C4-2B (cell line): ENCODE results near the gene GBF1.

ENCODE experiments used
- H3K27ac ChIP-seq: fragments of 450-650 bp; 2 replicates; pipeline ENCODE4 v1.5.1; 2017
- ZFX ChIP-seq: fragments of 450-650 bp; IDR thresholded peaks from 2 replicates; pipeline ENCODE4 v1.6.1; 2017
- TF ChIP-seq, protein P1 (sequence below): fragments of 450-650 bp; conservative IDR thresholded peaks from 2 replicates; pipeline ENCODE4 v1.5.1; 2017; ENCODE audit warnings: mild to moderate bottlenecking

The GBF1 gene

DNA sequence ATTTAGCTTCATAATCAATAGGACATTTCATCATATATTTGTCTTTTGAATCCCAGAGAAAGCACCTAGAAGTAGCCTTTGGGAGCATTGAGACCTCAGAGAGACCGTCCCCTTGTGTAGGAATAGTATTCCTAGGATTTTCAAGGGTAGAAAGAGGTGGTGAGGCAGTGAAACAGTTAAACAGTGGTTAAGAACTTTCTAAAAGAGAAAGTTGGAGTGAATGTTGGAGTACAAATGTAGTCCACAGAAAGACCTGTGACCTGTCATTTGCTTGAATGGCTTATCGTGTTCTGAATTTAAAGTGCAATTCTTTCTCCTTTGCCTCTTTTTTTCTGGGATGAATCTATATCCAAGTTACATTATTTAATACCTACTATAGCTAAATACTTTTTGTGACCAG is 30.0 kb downstream of the GBF1 start:
- TF ChIP-seq, protein P1, sequence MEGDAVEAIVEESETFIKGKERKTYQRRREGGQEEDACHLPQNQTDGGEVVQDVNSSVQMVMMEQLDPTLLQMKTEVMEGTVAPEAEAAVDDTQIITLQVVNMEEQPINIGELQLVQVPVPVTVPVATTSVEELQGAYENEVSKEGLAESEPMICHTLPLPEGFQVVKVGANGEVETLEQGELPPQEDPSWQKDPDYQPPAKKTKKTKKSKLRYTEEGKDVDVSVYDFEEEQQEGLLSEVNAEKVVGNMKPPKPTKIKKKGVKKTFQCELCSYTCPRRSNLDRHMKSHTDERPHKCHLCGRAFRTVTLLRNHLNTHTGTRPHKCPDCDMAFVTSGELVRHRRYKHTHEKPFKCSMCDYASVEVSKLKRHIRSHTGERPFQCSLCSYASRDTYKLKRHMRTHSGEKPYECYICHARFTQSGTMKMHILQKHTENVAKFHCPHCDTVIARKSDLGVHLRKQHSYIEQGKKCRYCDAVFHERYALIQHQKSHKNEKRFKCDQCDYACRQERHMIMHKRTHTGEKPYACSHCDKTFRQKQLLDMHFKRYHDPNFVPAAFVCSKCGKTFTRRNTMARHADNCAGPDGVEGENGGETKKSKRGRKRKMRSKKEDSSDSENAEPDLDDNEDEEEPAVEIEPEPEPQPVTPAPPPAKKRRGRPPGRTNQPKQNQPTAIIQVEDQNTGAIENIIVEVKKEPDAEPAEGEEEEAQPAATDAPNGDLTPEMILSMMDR = no peak
- H3K27ac ChIP-seq = no peak overlapping the region

DNA sequence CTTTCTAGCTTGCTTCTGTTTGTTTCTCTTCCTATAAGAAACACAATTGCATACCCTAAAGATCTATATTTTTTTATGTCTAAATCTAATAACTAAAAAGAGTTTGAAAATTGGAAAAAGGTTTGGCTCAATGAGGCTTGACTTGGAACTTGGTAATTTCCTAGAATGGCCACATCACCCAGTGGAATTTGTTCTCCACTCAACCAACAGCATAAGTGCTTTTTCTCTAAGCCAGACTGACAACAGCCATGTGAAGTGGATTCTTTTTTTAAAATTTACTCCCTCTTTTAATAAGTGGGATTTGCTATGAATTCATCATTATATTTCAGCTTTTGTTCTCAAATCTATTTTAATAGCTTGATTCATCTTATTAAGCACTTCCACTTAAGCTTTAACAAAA is 33.8 kb downstream of the GBF1 start:
- H3K27ac ChIP-seq = no peak overlapping the region
- TF ChIP-seq, protein P1 = no peak
- TF ChIP-seq ZFX = no peak

DNA sequence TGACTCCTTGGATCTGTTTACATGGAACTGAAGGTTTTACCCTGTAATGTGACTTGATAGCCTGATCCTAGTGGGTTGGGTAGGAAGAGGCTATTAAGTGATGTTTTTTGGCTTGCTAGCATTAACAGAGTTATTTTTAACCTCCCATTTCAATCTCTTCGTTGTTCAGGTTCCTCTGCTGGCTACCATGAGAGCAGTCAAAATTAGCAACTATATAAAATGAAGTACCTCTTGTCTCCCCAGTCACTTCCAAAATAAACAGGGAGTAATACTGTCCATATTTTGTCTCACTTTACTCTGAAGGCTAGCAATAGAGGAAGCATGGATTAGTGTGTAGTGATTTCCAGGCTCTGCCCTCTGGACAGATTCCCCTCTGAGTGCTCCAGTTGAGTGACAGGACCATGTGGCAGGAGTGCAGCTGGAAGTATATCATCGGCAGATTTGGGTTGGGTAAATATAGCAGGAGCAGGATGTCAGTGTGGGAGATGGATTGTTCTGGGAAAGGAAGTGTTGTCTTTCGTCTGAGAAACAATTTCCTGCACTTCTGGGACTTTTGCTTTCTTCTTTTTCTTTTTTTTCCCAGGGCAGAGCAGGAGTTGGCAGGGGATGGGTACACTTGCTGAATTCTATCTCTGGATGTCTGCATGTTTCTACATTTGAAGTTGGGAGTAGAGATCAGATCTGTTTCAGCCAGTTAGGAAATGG is 35.2 kb downstream of the GBF1 start:
- no peak for TF ChIP-seq ZFX
- TF ChIP-seq, protein P1 = no peak
- H3K27ac ChIP-seq = peak overlapping the region; percentile 35; the same call in 1 of the 2 replicates

DNA sequence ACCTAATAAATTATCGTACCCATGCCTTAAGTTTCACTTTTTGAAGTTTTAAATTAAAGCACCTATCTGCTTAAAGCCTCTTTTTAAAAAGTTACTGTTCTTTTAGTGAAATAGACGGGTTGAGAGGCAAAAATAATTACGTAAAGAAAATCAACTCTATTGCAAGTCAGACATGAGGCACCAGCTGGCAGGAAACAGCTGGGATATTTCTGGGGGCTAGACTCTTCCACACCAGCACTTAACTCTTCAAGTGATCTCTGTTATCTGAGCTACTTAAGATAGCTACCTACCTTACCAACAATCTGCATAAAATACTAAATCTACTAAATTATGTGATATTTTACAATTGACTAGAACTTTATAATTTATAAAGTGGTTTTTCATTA is 35.8 kb downstream of the GBF1 start:
- no peak overlapping the region; the same call in 1 of the 2 replicates for H3K27ac ChIP-seq
- TF ChIP-seq, protein P1 = no peak
- TF ChIP-seq ZFX = no peak

DNA sequence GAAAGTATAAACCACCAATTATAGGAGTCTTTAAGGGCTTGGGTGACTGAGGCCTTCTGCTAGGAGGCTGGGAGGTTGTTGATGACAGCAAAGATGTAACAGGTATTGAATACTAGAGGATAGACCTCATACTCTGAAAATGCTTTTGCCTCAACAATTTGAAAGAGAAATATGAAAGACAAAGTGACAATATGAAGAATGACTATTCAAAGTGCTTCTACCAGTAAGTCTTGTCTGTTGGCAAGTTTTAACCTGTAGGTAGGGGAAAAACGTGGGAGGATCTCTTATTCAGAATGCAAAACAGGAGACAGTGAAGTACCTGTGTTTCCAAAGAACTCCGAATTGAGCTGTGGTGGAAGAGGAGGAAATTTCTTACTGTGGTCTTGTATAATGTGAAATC is 38.2 kb downstream of the GBF1 start:
- TF ChIP-seq, protein P1 = no peak
- TF ChIP-seq ZFX = no peak
- no peak overlapping the region for H3K27ac ChIP-seq

DNA sequence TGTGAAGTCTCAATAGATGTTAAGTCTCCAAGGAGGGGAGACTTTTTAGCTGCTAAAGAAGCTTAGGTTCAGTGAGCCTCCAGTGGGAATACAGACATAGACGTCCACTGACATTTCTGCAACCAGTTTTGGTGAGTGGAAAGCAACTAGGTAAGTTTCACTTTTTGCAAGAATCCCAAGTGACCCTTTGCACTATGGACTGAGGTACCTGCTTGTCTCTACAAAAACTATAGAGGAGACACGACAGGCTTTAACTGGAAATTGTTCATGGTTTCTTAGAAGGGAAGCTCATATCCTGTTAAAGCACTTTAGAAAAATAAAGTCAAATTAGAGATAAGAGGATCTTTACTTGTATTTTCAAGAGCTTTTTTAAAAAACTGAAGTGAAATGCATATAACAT is 38.6 kb downstream of the GBF1 start:
- TF ChIP-seq ZFX = no peak
- TF ChIP-seq, protein P1 = no peak
- no peak overlapping the region for H3K27ac ChIP-seq

- TF ChIP-seq, protein P1 = no peak
- no peak for TF ChIP-seq ZFX
Observed at GRCh38 chr10:102284531-102284930, 39.2 kb downstream of the GBF1 start.

More at GRCh38 chr10:102284531-102284930, 39.2 kb downstream of the GBF1 start:
- H3K27ac ChIP-seq = no peak overlapping the region
